ENCODE measurements around the gene TTC36.
"Not testable (repeated sequence)": the region's sequence is repeated elsewhere in the genome, so short reads cannot be mapped to it uniquely, and the experiment has no call there.

The TTC36 gene

DNA sequence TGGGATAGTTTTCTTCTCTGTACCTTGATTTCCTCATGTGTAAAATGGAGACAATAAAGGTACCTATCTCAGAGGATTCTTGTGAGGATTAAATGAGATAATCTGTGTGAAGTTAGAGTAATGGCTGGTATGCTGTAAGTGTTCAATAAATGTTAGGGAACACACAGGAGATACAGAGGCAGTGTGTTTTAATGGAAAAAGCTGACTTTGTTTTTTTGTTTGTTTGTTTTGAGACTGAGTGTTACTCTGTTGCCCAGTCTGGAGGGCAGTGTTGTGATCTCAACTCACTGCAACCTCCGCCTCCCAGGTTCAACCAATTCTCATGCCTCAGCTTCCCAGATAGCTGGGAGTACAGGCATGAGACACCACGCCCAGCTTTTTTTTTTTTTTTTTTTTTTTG, 42.4 kb downstream of the TTC36 start:
- Histone ChIP-seq H4K20me1 (ENCODE audit: insufficient read depth, low read length, poor library complexity, severe bottlenecking) (peaks cover 21% of the 10 kb centered on the region), H3K4me3 (ENCODE audit: low read length, poor library complexity, severe bottlenecking) (no peak overlapping the region), H3K4me1 (ENCODE audit: insufficient read depth, low read length, poor library complexity, severe bottlenecking) (peaks cover 27% of the 10 kb centered on the region), H3K9me3 (ENCODE audit: insufficient read depth, low read depth, low read length) (no peaks in the 10 kb centered on the region), H3F3A (ENCODE audit: low read depth) (no peaks in the 10 kb centered on the region), H3K27me3 (ENCODE audit: insufficient read depth, low read length, poor library complexity, severe bottlenecking) (no peaks in the 10 kb centered on the region), H3K9me2 (replicated peaks; ENCODE audit: low read depth, low read length) (no peaks in the 10 kb centered on the region), H2AFZ (ENCODE audit: low read length) (no peak overlapping the region), H3K79me2 (ENCODE audit: insufficient read depth, low read length) (peaks cover 25% of the 10 kb centered on the region), H3K36me3 (ENCODE audit: insufficient read depth, low read length) (no peaks in the 10 kb centered on the region), H3K9ac (ENCODE audit: low read depth, low read length, poor library complexity, severe bottlenecking) (no peak overlapping the region), H3K4me2 (ENCODE audit: low read depth, low read length, poor library complexity, severe bottlenecking) (no peak overlapping the region)
- TF ChIP-seq, protein P1, sequence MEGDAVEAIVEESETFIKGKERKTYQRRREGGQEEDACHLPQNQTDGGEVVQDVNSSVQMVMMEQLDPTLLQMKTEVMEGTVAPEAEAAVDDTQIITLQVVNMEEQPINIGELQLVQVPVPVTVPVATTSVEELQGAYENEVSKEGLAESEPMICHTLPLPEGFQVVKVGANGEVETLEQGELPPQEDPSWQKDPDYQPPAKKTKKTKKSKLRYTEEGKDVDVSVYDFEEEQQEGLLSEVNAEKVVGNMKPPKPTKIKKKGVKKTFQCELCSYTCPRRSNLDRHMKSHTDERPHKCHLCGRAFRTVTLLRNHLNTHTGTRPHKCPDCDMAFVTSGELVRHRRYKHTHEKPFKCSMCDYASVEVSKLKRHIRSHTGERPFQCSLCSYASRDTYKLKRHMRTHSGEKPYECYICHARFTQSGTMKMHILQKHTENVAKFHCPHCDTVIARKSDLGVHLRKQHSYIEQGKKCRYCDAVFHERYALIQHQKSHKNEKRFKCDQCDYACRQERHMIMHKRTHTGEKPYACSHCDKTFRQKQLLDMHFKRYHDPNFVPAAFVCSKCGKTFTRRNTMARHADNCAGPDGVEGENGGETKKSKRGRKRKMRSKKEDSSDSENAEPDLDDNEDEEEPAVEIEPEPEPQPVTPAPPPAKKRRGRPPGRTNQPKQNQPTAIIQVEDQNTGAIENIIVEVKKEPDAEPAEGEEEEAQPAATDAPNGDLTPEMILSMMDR (conservative IDR thresholded peaks at IDR 0.05; ENCODE audit: low read length) = no peak
- no peak for TF ChIP-seq EZH2phosphoT487 (IDR thresholded peaks at IDR 0.05; ENCODE audit: borderline replicate concordance)

DNA sequence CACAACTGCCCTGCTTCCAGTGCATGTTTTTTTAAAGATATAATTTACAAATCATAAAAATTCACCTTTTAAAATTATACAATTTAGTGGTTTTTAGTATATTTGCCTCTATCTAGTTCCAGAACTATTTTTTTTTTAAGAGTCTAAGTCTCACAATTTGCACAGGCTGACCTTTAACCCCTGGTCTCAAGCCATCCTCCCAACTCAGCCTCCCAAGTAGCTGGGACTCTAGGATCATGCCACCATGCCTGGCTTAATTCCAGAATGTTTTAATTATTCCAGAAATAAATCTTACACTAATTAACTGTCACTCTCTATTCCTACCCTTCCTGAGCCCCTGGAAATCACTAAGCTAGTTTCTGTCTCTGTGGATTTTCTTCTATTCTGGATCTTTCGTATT, 43.5 kb downstream of the TTC36 start:
- Histone ChIP-seq H3K4me2 (ENCODE audit: low read depth, low read length, poor library complexity, severe bottlenecking) (no peak overlapping the region), H3F3A (ENCODE audit: low read depth) (no peaks in the 10 kb centered on the region), H3K79me2 (ENCODE audit: insufficient read depth, low read length) (peaks cover 36% of the 10 kb centered on the region), H3K9me2 (replicated peaks; ENCODE audit: low read depth, low read length) (no peaks in the 10 kb centered on the region), H3K4me1 (ENCODE audit: insufficient read depth, low read length, poor library complexity, severe bottlenecking) (peaks cover 31% of the 10 kb centered on the region), H3K36me3 (ENCODE audit: insufficient read depth, low read length) (no peaks in the 10 kb centered on the region), H3K27me3 (ENCODE audit: insufficient read depth, low read length, poor library complexity, severe bottlenecking) (no peaks in the 10 kb centered on the region), H3K9ac (ENCODE audit: low read depth, low read length, poor library complexity, severe bottlenecking) (no peak overlapping the region), H3K4me3 (ENCODE audit: low read length, poor library complexity, severe bottlenecking) (no peak overlapping the region), H2AFZ (ENCODE audit: low read length) (no peak overlapping the region), H3K9me3 (ENCODE audit: insufficient read depth, low read depth, low read length) (no peaks in the 10 kb centered on the region), H4K20me1 (ENCODE audit: insufficient read depth, low read length, poor library complexity, severe bottlenecking) (peaks cover 32% of the 10 kb centered on the region)
- TF ChIP-seq, protein P1 (conservative IDR thresholded peaks at IDR 0.05; ENCODE audit: low read length) = no peak
- TF ChIP-seq EZH2phosphoT487 (IDR thresholded peaks at IDR 0.05; ENCODE audit: borderline replicate concordance) = no peak

DNA sequence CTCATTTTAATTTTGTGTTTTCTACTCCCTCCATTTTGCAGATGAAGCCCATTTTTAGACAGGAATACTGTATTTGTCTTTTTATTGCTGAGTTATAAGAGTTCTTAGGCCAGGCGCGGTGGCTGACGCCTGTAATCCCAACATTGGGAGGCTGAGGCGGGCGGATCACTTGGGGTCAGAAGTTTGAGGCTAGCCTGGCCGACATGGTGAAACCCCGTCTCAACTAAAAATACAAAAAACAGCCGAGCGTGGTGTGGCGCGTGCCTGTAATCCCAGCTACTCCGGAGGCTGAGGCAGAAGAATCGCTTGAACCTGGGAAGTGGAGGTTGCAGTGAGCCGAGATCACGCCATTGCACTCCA, 44.4 kb downstream of the TTC36 start:
- Histone ChIP-seq H3K4me2 (ENCODE audit: low read depth, low read length, poor library complexity, severe bottlenecking) (peak overlapping the region; percentile 85), H4K20me1 (ENCODE audit: insufficient read depth, low read length, poor library complexity, severe bottlenecking) (peaks cover 41% of the 10 kb centered on the region), H3K4me1 (ENCODE audit: insufficient read depth, low read length, poor library complexity, severe bottlenecking) (peaks cover 35% of the 10 kb centered on the region), H3K9ac (ENCODE audit: low read depth, low read length, poor library complexity, severe bottlenecking) (peak overlapping the region; percentile 95), H3K79me2 (ENCODE audit: insufficient read depth, low read length) (peaks cover 45% of the 10 kb centered on the region), H3K4me3 (ENCODE audit: low read length, poor library complexity, severe bottlenecking) (peak overlapping the region; percentile 84), H2AFZ (ENCODE audit: low read length) (peak overlapping the region; percentile 93)
- H3F3A ChIP-seq (ENCODE audit: low read depth); H3K36me3 ChIP-seq (ENCODE audit: insufficient read depth, low read length); H3K27me3 ChIP-seq (ENCODE audit: insufficient read depth, low read length, poor library complexity, severe bottlenecking); H3K9me3 ChIP-seq (ENCODE audit: insufficient read depth, low read depth, low read length); H3K9me2 ChIP-seq (replicated peaks; ENCODE audit: low read depth, low read length): not testable (repeated sequence)

Measured in Loucy (cell line).